DMS153 (cell line): ENCODE measurements around the gene PPP1R8.
A peak's percentile ranks its signal among the peaks of the same experiment; 100 is the strongest.
"Not testable (repeated sequence)": the region's sequence is repeated elsewhere in the genome, so short reads cannot be mapped to it uniquely, and the experiment has no call there.

ENCODE experiments used
- DNase-seq: peaks from one replicate; lab custom pipeline; 2025; lab: John Stamatoyannopoulos, UW

The PPP1R8 gene

GRCh38 chr1:27832762-27833161 is 2.2 kb downstream of the PPP1R8 start:
- DNase-seq: no peak

- DNase-seq: no peak
Observed at GRCh38 chr1:27833470-27833869, 2.9 kb downstream of the PPP1R8 start.

- DNase-seq: no peak
Observed at GRCh38 chr1:27835046-27835445, 4.5 kb downstream of the PPP1R8 start.

GRCh38 chr1:27835501-27835900 is 4.9 kb downstream of the PPP1R8 start:
- no peak for DNase-seq

- DNase-seq: no peak
Observed at GRCh38 chr1:27849951-27850350, 19.4 kb downstream of the PPP1R8 start.

- DNase-seq: no peak
Observed at GRCh38 chr1:27855085-27855484, 24.5 kb downstream of the PPP1R8 start.

- DNase-seq: no peak
Observed at GRCh38 chr1:27856561-27857343, 26.2 kb downstream of the PPP1R8 start.

- not testable (repeated sequence) for DNase-seq
Observed at GRCh38 chr1:27857552-27857951, 27.0 kb downstream of the PPP1R8 start.

- DNase-seq: peak; percentile 81
Observed at GRCh38 chr1:27858072-27858948, 27.7 kb downstream of the PPP1R8 start.

GRCh38 chr1:27858949-27859576 is 28.5 kb downstream of the PPP1R8 start:
- no peak for DNase-seq

- DNase-seq: no peak
Observed at GRCh38 chr1:27861436-27861835, 30.9 kb downstream of the PPP1R8 start.

GRCh38 chr1:27862004-27862403 is 31.4 kb downstream of the PPP1R8 start:
- DNase-seq: no peak

- DNase-seq: peak; percentile 21
Observed at GRCh38 chr1:27862671-27863537, 32.3 kb downstream of the PPP1R8 start.

GRCh38 chr1:27863538-27863915 is 32.9 kb downstream of the PPP1R8 start:
- no peak for DNase-seq

- no peak for DNase-seq
Observed at GRCh38 chr1:27864264-27864895, 33.8 kb downstream of the PPP1R8 start.

- no peak for DNase-seq
Observed at GRCh38 chr1:27865821-27866220, 35.2 kb downstream of the PPP1R8 start.

GRCh38 chr1:27868556-27868931 is 38.0 kb downstream of the PPP1R8 start:
- no peak for DNase-seq

GRCh38 chr1:27868932-27869718 is 38.5 kb downstream of the PPP1R8 start:
- DNase-seq: peak; percentile 64

- DNase-seq: no peak
Observed at GRCh38 chr1:27869719-27870085, 39.1 kb downstream of the PPP1R8 start.

GRCh38 chr1:27871076-27871475 is 40.5 kb downstream of the PPP1R8 start:
- not testable (repeated sequence) for DNase-seq
